H1 (cell line): ENCODE measurements around the gene PLA2G10. TPM values are rescaled to one million over a fixed set of nuclear protein-coding genes. Genes with fewer than 3 reads are reported as not detected.

Source experiments
- CTCF ChIA-PET: fragments of 300-600 bp; sonication (Branson Sonifier 250); formaldehyde crosslinking; loops from one replicate; lab custom pipeline; 2021; ENCODE audit not compliant: partially characterized antibody; lab: Charles Lee
- POLR2A ChIA-PET: fragments of 300-600 bp; sonication (Branson Sonifier 250); formaldehyde crosslinking; loops from one replicate; lab custom pipeline; 2021; ENCODE audit warnings: inconsistent platforms; ENCODE audit not compliant: partially characterized antibody; lab: Charles Lee
- DNase-seq, 2 experiments: peaks; one replicate each; pipeline versions ENCODE4 v3.0.0 to v3.0.0-alpha.2; 2010 to 2022; ENCODE audit warnings: low spot score in 2 of 2, low read depth in 1 of 2, mixed read lengths in 1 of 2
- FAIRE-seq: peaks from 2 replicates; lab custom pipeline; 2011; peaks lifted over from hg19 to GRCh38; lab: Jason Lieb, UNC
- H2AFZ ChIP-seq: 2 replicates; pipeline ENCODE4 v1.8.1; 2012; ENCODE audit warnings: low read length, inconsistent platforms
- H2AK5ac ChIP-seq: 2 replicates; pipeline ENCODE4 v1.6.1; 2013; ENCODE audit warnings: low read depth, low read length
- H2BK120ac ChIP-seq: replicated peaks from 2 replicates; pipeline ENCODE3; 2013; ENCODE audit warnings: low read depth, low read length, inconsistent platforms
- H2BK12ac ChIP-seq: 2 replicates; pipeline ENCODE4 v1.6.1; 2013; ENCODE audit warnings: low read depth, low read length
- H2BK15ac ChIP-seq: 2 replicates; pipeline ENCODE4 v1.6.1; 2013; ENCODE audit warnings: low read length
- H2BK20ac ChIP-seq: 2 replicates; pipeline ENCODE4 v1.6.1; 2013; ENCODE audit warnings: low read length
- H2BK5ac ChIP-seq: 2 replicates; pipeline ENCODE4 v1.6.1; 2013; ENCODE audit warnings: low read depth, low read length
- H3K14ac ChIP-seq: 2 replicates; pipeline ENCODE4 v1.6.1; 2013; ENCODE audit warnings: inconsistent platforms; ENCODE audit not compliant: insufficient read length
- H3K18ac ChIP-seq: 2 replicates; pipeline ENCODE4 v1.6.1; 2013; ENCODE audit warnings: low read length; ENCODE audit errors: extremely low read depth
- H3K23ac ChIP-seq: 2 replicates; pipeline ENCODE4 v1.6.1; 2013; ENCODE audit warnings: inconsistent platforms; ENCODE audit not compliant: insufficient read length
- H3K23me2 ChIP-seq: 2 replicates; pipeline ENCODE4 v1.6.1; 2013; ENCODE audit warnings: low read depth, low read length
- H3K27ac ChIP-seq: 2 replicates; pipeline ENCODE4 v1.6.1; 2011; ENCODE audit warnings: low read depth, low read length, inconsistent platforms
- H3K27me3 ChIP-seq, 4 experiments: replicated peaks in 1 of 4; 1 replicate in 1 of 4; 2 replicates in 3 of 4; pipeline versions ENCODE4 v1.6.1 to v1.8.1; 2011 to 2013; ENCODE audit warnings: low read length in 3 of 4, mild to moderate bottlenecking in 3 of 4, inconsistent platforms in 2 of 4, mixed read lengths in 2 of 4, moderate library complexity in 1 of 4; ENCODE audit not compliant: control insufficient read depth in 3 of 4, insufficient read depth in 3 of 4; ENCODE audit errors: extremely low read depth in 1 of 4
- H3K36me3 ChIP-seq, 4 experiments: 2 replicates each; pipeline versions ENCODE4 v1.6.1 to v1.8.1; 2011 to 2013; ENCODE audit warnings: mild to moderate bottlenecking in 4 of 4, low read length in 3 of 4, moderate library complexity in 2 of 4, control low read depth in 1 of 4, inconsistent platforms in 1 of 4; ENCODE audit not compliant: insufficient read depth in 4 of 4, control insufficient read depth in 2 of 4
- H3K4ac ChIP-seq: replicated peaks from 2 replicates; pipeline ENCODE3; 2013; ENCODE audit warnings: low read length, low read depth, mixed read lengths, inconsistent platforms; ENCODE audit not compliant: insufficient read length
- H3K4me1 ChIP-seq, 4 experiments: replicated peaks in 1 of 4; 1 replicate in 1 of 4; 2 replicates in 3 of 4; pipeline versions ENCODE4 v1.6.1 to v1.8.1; 2011 to 2013; ENCODE audit warnings: low read length in 3 of 4, inconsistent platforms in 2 of 4, mixed read lengths in 1 of 4; ENCODE audit not compliant: insufficient read depth in 4 of 4, control insufficient read depth in 3 of 4
- H3K4me2 ChIP-seq, 2 experiments: 2 replicates each; pipeline versions ENCODE4 v1.6.1 to v1.8.1; 2011 to 2013; ENCODE audit warnings: low read depth in 2 of 2, low read length in 2 of 2, control low read depth in 1 of 2, inconsistent platforms in 1 of 2, mild to moderate bottlenecking in 1 of 2; ENCODE audit not compliant: insufficient read depth in 1 of 2
- H3K4me3 ChIP-seq, 4 experiments: fragments of 200-600, 300-600 bp in 1 of 4; sonication (generic), shearing (Covaris generic), sonication (Bioruptor Twin) in 1 of 4; 2 replicates each; pipeline versions ENCODE4 v1.5.1 to v1.8.1; 2011 to 2016; ENCODE audit warnings: low read length in 4 of 4, low read depth in 3 of 4, control low read depth in 2 of 4, inconsistent platforms in 2 of 4, mild to moderate bottlenecking in 2 of 4, mixed read lengths in 1 of 4, moderate library complexity in 1 of 4; ENCODE audit not compliant: insufficient read depth in 2 of 4; ENCODE audit errors: extremely low read depth in 1 of 4
- H3K56ac ChIP-seq: replicated peaks from 2 replicates; pipeline ENCODE3; 2013; ENCODE audit warnings: low read depth, mild to moderate bottlenecking, mixed read lengths, low read length, inconsistent platforms; ENCODE audit not compliant: insufficient read length
- H3K79me1 ChIP-seq: 2 replicates; pipeline ENCODE4 v1.6.1; 2013; ENCODE audit warnings: low read depth, low read length, control low read depth
- H3K79me2 ChIP-seq, 2 experiments: 2 replicates each; pipeline versions ENCODE4 v1.6.1 to v1.8.1; 2012 to 2013; ENCODE audit warnings: low read length in 2 of 2, mild to moderate bottlenecking in 2 of 2, inconsistent platforms in 1 of 2; ENCODE audit not compliant: insufficient read depth in 2 of 2, control insufficient read depth in 1 of 2
- H3K9ac ChIP-seq, 4 experiments: replicated peaks in 1 of 4; 1 replicate in 1 of 4; 2 replicates in 3 of 4; pipeline versions ENCODE4 v1.6.1 to v1.8.1; 2011 to 2013; ENCODE audit warnings: low read depth in 3 of 4, low read length in 3 of 4, control low read depth in 2 of 4, mild to moderate bottlenecking in 2 of 4, moderate library complexity in 2 of 4, inconsistent platforms in 1 of 4; ENCODE audit errors: extremely low read depth in 1 of 4
- H3K9me3 ChIP-seq, 2 experiments: 2 replicates each; pipeline versions ENCODE4 v1.6.1 to v1.8.1; 2012 to 2013; ENCODE audit warnings: mild to moderate bottlenecking in 2 of 2, moderate library complexity in 2 of 2, control low read depth in 1 of 2, inconsistent platforms in 1 of 2, low read depth in 1 of 2, low read length in 1 of 2, mixed read lengths in 1 of 2; ENCODE audit not compliant: insufficient read depth in 2 of 2
- H4K20me1 ChIP-seq, 2 experiments: replicated peaks in 1 of 2; 2 replicates each; pipeline versions ENCODE3 to v1.8.1; 2011 to 2013; ENCODE audit warnings: inconsistent platforms in 2 of 2, low read length in 2 of 2, mild to moderate bottlenecking in 1 of 2; ENCODE audit not compliant: insufficient read depth in 2 of 2, control insufficient read depth in 1 of 2
- H4K5ac ChIP-seq: 2 replicates; pipeline ENCODE4 v1.6.1; 2013; ENCODE audit warnings: low read length, low read depth, mixed read lengths, inconsistent platforms; ENCODE audit not compliant: insufficient read length
- H4K8ac ChIP-seq: 2 replicates; pipeline ENCODE4 v1.8.0; 2013; ENCODE audit warnings: mild to moderate bottlenecking, moderate library complexity, low read length, inconsistent platforms; ENCODE audit not compliant: insufficient read depth; ENCODE audit errors: extremely low read depth
- H4K91ac ChIP-seq: replicated peaks from 2 replicates; pipeline ENCODE3; 2013; ENCODE audit warnings: low read length, mixed read lengths, inconsistent platforms; ENCODE audit not compliant: insufficient read length
- BCL11A ChIP-seq, 2 experiments: IDR thresholded peaks; one replicate each; pipeline ENCODE4 v1.6.1; 2011; ENCODE audit warnings: low read depth in 2 of 2, low read length in 2 of 2, mild to moderate bottlenecking in 2 of 2
- CHD2 ChIP-seq: IDR thresholded peaks from 2 replicates; pipeline ENCODE4 v1.6.1; 2012; ENCODE audit warnings: low read length, improper control_type of control experiment
- POLR2A ChIP-seq, 2 experiments: IDR thresholded peaks; 1 replicate in 1 of 2; 2 replicates in 1 of 2; pipeline ENCODE4 v1.6.1; 2011; ENCODE audit warnings: low read depth in 2 of 2, low read length in 2 of 2, mild to moderate bottlenecking in 2 of 2; ENCODE audit errors: control extremely low read depth in 1 of 2
- SAP30 ChIP-seq: fragments of 300-600 bp; sonication (generic); IDR thresholded peaks from 2 replicates; pipeline ENCODE4 v1.7.1; 2012; ENCODE audit warnings: low read length, moderate library complexity, mild to moderate bottlenecking, inconsistent platforms; ENCODE audit not compliant: insufficient read depth, insufficient replicate concordance
- SRF ChIP-seq: IDR thresholded peaks from 2 replicates; pipeline ENCODE4 v1.6.1; 2011; ENCODE audit warnings: mild to moderate bottlenecking, low read depth, low read length, moderate library complexity
- TBP ChIP-seq: IDR thresholded peaks from 2 replicates; pipeline ENCODE4 v1.6.1; 2011; ENCODE audit warnings: low read depth, low read length, improper control_type of control experiment
- WGBS, 2 experiments: shearing (Covaris generic) in 1 of 2; methylation state at CpG; one replicate each; pipeline versions ENCODE4 v1.1.6 to v1.1.7; 2013 to 2015; ENCODE audit warnings: low lambda C conversion rate in 2 of 2, mixed read lengths in 2 of 2, inconsistent platforms in 1 of 2, low coverage in 1 of 2, missing lambda C conversion rate in 1 of 2; ENCODE audit not compliant: insufficient replicate concordance in 2 of 2, insufficient coverage in 1 of 2, insufficient read length in 1 of 2; ENCODE audit errors: extremely low coverage in 1 of 2, missing lambda C conversion rate in 1 of 2; 5-methylcytosine and 5-hydroxymethylcytosine counted together
- polyA plus RNA-seq, 7 experiments: library from polyadenylated mRNA; depleted of rRNA in 3 of 7; stranded (reverse) in 5 of 7; unstranded in 2 of 7; fragments of >200 nt in 5 of 7; fragments of 200-250 nt in 2 of 7; gene quantifications; 1 replicate in 5 of 7; 2 replicates in 1 of 7; 4 replicates in 1 of 7; pipeline versions ENCODE4 v1.2.1 to v1.2.3, GENCODE V29; 2011 to 2013; ENCODE audit warnings: missing spikeins in 2 of 7, mixed read lengths in 2 of 7
- total RNA-seq: library from RNA; stranded (reverse); fragmentation: NEBNext Ultra II Directional; extraction: Animal tissue kit (Norgen Biotek cat#: 25700); gene quantifications from 2 replicates; pipeline ENCODE4 v1.2.1, GENCODE V29; 2021

The PLA2G10 gene
- total and polyA plus RNA-seq, 2 of the 8 experiments (the other 6 are each of a cell fraction or from before 2014, with no cell fraction given), result 0.60 to 2.2 TPM

GRCh38 chr16:14641206-14641605 lies 52.9 kb downstream of the PLA2G10 start:
- H3K27me3 ChIP-seq, result no peaks in the 10 kb centered on the region
- no peak overlapping the region for H3K4ac ChIP-seq
- H4K8ac ChIP-seq, result no peak overlapping the region
- H3K27ac ChIP-seq, result no peak overlapping the region
- H3K9me3 ChIP-seq, result no peaks in the 10 kb centered on the region
- no peak overlapping the region for H2AK5ac ChIP-seq
- H3K14ac ChIP-seq, result no peak overlapping the region
- no peak overlapping the region for H2BK12ac ChIP-seq
- no peak overlapping the region for H3K18ac ChIP-seq
- H2BK5ac ChIP-seq, result no peak overlapping the region
- H3K56ac ChIP-seq, result no peak overlapping the region
- no peak overlapping the region for H3K4me2 ChIP-seq
- H3K9ac ChIP-seq, result no peak overlapping the region; a peak in 1 of 7 replicates
- FAIRE-seq (no peak), DNase-seq (no peak)
- H2BK15ac ChIP-seq, result no peak overlapping the region
- no peak overlapping the region for H2BK20ac ChIP-seq
- ChIA-PET CTCF (interaction anchor here (0.9 kb wide), 1 partner anchor 34 kb away, joined by 3 read pairs; no protein-coding TSS in a partner anchor), POLR2A (interaction anchor here (1.2 to 4.8 kb wide), 6 partner anchors 9 to 35 kb away, joined by 3 to 18 read pairs (median 6); partner anchors contain the start of genes BFAR and PARN)
- peaks cover 1 to 7% of the 10 kb centered on the region in 2 experiments for H4K20me1 ChIP-seq
- H4K91ac ChIP-seq, result no peak overlapping the region
- no peak overlapping the region for H3K23ac ChIP-seq
- no peak overlapping the region for H4K5ac ChIP-seq
- no peak overlapping the region for H2AFZ ChIP-seq
- 88% methylated on average over 8 of the region's 8 CpGs; no CpG with 5 or more reads in 1 of the 2 experiments for WGBS, 2 experiments
- H3K4me1 ChIP-seq, result peaks cover 1 to 24% (median 8%) of the 10 kb centered on the region in 4 experiments
- peaks cover 13 to 79% of the 10 kb centered on the region in 2 experiments; a peak in 3 of 4 replicates for H3K79me2 ChIP-seq
- TF ChIP-seq BCL11A (IDR thresholded peaks at IDR 0.05; ENCODE audit: low read depth in 2 of 2, low read length in 2 of 2) (no peak), TBP (no peak), SAP30 (no peak), CHD2 (no peak), SRF (no peak), POLR2A (IDR thresholded peaks at IDR 0.05; ENCODE audit: control extremely low read depth in 1 of 2, low read depth in 2 of 2, low read length in 2 of 2) (no peak)
- H3K36me3 ChIP-seq, result peaks cover 11 to 46% (median 26%) of the 10 kb centered on the region in 4 experiments
- peaks cover 3% of the 10 kb centered on the region for H3K79me1 ChIP-seq
- no peak overlapping the region for H3K4me3 ChIP-seq
- H3K23me2 ChIP-seq, result no peaks in the 10 kb centered on the region
- H2BK120ac ChIP-seq, result no peak overlapping the region
